Peyer's patch (tissue), 4 donors: ENCODE data around the gene CHST8.

Experiments
- POLR2A ChIP-seq, 2 donors: fragments of 450-650 bp; IDR thresholded peaks; one replicate each; pipeline ENCODE4 v1.5.1; 2017; ENCODE audit warnings: antibody characterized with exemption in 2 of 2, mild to moderate bottlenecking in 2 of 2, moderate library complexity in 2 of 2
- TF ChIP-seq, protein P1 (sequence below), 6 experiments: fragments of 450-650 bp in 4 of 6; fragments of 200-600 bp in 2 of 6; sonication (generic) in 1 of 6; IDR thresholded peaks; one replicate each; pipeline ENCODE4 v1.5.1; 2017 to 2019; ENCODE audit warnings: antibody characterized with exemption in 6 of 6, mild to moderate bottlenecking in 3 of 6, moderate library complexity in 1 of 6

DNA sequence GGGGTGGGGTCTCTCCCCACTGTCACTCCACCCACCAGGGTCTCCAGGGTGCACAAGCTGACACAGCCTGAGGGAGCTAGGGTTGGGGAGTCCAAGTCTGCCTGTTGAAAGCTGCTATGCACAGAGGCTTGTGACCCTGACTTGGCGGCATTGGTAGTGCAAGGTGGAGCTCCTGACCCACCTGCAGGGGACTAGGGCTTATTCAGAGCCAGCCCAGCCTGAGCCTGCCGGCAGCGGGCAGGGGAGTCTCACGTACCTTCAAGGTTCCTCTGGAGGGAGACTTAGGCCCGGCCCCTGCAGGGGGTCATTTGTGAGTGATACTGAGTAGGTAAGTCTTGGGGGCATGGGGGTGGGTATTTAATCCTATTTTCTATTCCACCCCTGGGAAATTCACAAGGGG lies 179.7 kb downstream of the CHST8 start:
- TF ChIP-seq, protein P1, sequence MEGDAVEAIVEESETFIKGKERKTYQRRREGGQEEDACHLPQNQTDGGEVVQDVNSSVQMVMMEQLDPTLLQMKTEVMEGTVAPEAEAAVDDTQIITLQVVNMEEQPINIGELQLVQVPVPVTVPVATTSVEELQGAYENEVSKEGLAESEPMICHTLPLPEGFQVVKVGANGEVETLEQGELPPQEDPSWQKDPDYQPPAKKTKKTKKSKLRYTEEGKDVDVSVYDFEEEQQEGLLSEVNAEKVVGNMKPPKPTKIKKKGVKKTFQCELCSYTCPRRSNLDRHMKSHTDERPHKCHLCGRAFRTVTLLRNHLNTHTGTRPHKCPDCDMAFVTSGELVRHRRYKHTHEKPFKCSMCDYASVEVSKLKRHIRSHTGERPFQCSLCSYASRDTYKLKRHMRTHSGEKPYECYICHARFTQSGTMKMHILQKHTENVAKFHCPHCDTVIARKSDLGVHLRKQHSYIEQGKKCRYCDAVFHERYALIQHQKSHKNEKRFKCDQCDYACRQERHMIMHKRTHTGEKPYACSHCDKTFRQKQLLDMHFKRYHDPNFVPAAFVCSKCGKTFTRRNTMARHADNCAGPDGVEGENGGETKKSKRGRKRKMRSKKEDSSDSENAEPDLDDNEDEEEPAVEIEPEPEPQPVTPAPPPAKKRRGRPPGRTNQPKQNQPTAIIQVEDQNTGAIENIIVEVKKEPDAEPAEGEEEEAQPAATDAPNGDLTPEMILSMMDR (IDR thresholded peaks at IDR 0.05): no peak
- no peak for TF ChIP-seq POLR2A (IDR thresholded peaks at IDR 0.05)
